SJSA1 (cell line): Measurements from ENCODE around the gene KCNC3. TPM values are rescaled to one million over a fixed set of nuclear protein-coding genes. Genes with fewer than 3 reads are reported as not detected.

Source experiments
- total RNA-seq: library from RNA; depleted of rRNA; stranded (reverse); fragments of >200 nt; shearing (Covaris generic); gene quantifications from 2 replicates; pipeline ENCODE4 v1.2.3, GENCODE V29; 2014; rRNA removed

KCNC3 gene
- total RNA-seq, 1 experiment from 2014 or later, result not detected

Other genes starting within 250 kb of the KCNC3 start
- gene IZUMO2, start 166.1 kb downstream of the KCNC3 start, total RNA-seq, result not detected in 2 replicates
- gene MYH14, start 125.8 kb downstream of the KCNC3 start, total RNA-seq, result not detected in 2 replicates
- gene NAPSA, start 36.3 kb upstream of the KCNC3 start, total RNA-seq, result not detected in 2 replicates
- gene NR1H2, start 47.1 kb upstream of the KCNC3 start, total RNA-seq, result 32.4 and 45.5 TPM in 2 replicates
- 33.3 and 51.8 TPM in 2 replicates for gene POLD1, start 55.0 kb upstream of the KCNC3 start, total RNA-seq
- not detected in 2 replicates for gene SPIB, start 89.6 kb upstream of the KCNC3 start, total RNA-seq
- gene MYBPC2, start 103.5 kb upstream of the KCNC3 start, total RNA-seq, result not detected in 2 replicates
- gene EMC10, start 147.1 kb upstream of the KCNC3 start, total RNA-seq, result 67.3 and 86.0 TPM in 2 replicates
- gene GARIN5A, start 147.5 kb upstream of the KCNC3 start, total RNA-seq, result not detected in 2 replicates
- 21.9 and 43.6 TPM in 2 replicates for gene JOSD2, start 181.8 kb upstream of the KCNC3 start, total RNA-seq
- gene ASPDH, start 184.5 kb upstream of the KCNC3 start, total RNA-seq, result not detected in 2 replicates
- gene LRRC4B, start 239.1 kb upstream of the KCNC3 start, total RNA-seq, result not detected in 2 replicates